K562 (cell line): ENCODE measurements around the gene PRDM4. TPM values are rescaled to one million over a fixed set of nuclear protein-coding genes. Genes with fewer than 3 reads are reported as not detected.
A peak's percentile ranks its signal among the peaks of the same experiment; 100 is the strongest.

Experiments
- BHLHE40 ChIP-seq: IDR thresholded peaks from 2 replicates; pipeline ENCODE4 v1.6.1; 2011; ENCODE audit warnings: low read length, improper control_type of control experiment
- CREM ChIP-seq: IDR thresholded peaks from 2 replicates; pipeline ENCODE4 v1.6.1; 2014; ENCODE audit warnings: antibody characterized with exemption, low read depth
- LEF1 ChIP-seq: fragments of 450-650 bp; IDR thresholded peaks from 2 replicates; pipeline ENCODE4 v1.6.1; 2016; ENCODE audit warnings: mild to moderate bottlenecking
- MAFG ChIP-seq: fragments of 450-650 bp; conservative IDR thresholded peaks from 2 replicates; pipeline ENCODE4 v1.6.1; 2016; ENCODE audit warnings: missing genetic modification characterization, missing compliant biosample characterization
- MAFK ChIP-seq: IDR thresholded peaks from 2 replicates; pipeline ENCODE4 v1.6.1; 2011; ENCODE audit warnings: low read length, improper control_type of control experiment
- POLR2AphosphoS2 ChIP-seq: IDR thresholded peaks from 2 replicates; pipeline ENCODE4 v1.6.1; 2012; ENCODE audit warnings: low read length, improper control_type of control experiment
- SIRT6 ChIP-seq: IDR thresholded peaks from one replicate; pipeline ENCODE4 v1.6.1; 2012; ENCODE audit warnings: low read depth, mild to moderate bottlenecking, control low read depth, inconsistent platforms, low read length, moderate library complexity
- SMARCA4 ChIP-seq: fragments of 450-650 bp; IDR thresholded peaks from 2 replicates; pipeline ENCODE4 v1.6.1; 2016
- SOX6 ChIP-seq: fragments of 450-650 bp; IDR thresholded peaks from 2 replicates; pipeline ENCODE4 v1.6.1; 2014; ENCODE audit warnings: mild to moderate bottlenecking
- XRCC5 ChIP-seq: fragments of 200-400 bp; formaldehyde crosslinking; IDR thresholded peaks from 2 replicates; pipeline ENCODE4 v1.6.1; 2017; ENCODE audit warnings: low read depth, mild to moderate bottlenecking, low read length
- ZNF217 ChIP-seq: sonication (generic); formaldehyde crosslinking; IDR thresholded peaks from 2 replicates; pipeline ENCODE4 v1.8.0; 2022; ENCODE audit warnings: mild to moderate bottlenecking, missing genetic modification reagents
- ZNF274 ChIP-seq: IDR thresholded peaks from 2 replicates; pipeline ENCODE4 v1.6.1; 2011; ENCODE audit warnings: low read depth, mild to moderate bottlenecking, low read length, moderate library complexity, borderline replicate concordance
- ZNF316 ChIP-seq: fragments of 450-650 bp; IDR thresholded peaks from 2 replicates; pipeline ENCODE4 v1.6.1; 2016
- ZNF583 ChIP-seq: fragments of 250-450 bp; sonication (Bioruptor Pico); IDR thresholded peaks from 2 replicates; pipeline ENCODE4 v1.4.0; 2020
- ZNF766 ChIP-seq: fragments of 200-800 bp; sonication (Bioruptor generic); conservative IDR thresholded peaks from 2 replicates; pipeline ENCODE4 v1.6.1; 2016; ENCODE audit warnings: missing genetic modification characterization, missing compliant biosample characterization
- polyA plus RNA-seq, 8 experiments: library from polyadenylated mRNA; depleted of rRNA in 4 of 8; stranded (reverse) in 5 of 8; unstranded in 3 of 8; fragments of >200 nt; fragmentation: Nextera tagmentation in 2 of 8; fragmentation: Illumina TruSeq in 1 of 8; extraction: Ambion mirVana in 2 of 8; extraction: Trizol in 1 of 8; gene quantifications; 2 replicates each; pipeline versions ENCODE4 v1.2.1 to v1.2.3, GENCODE V29; 2011 to 2014; ENCODE audit warnings: inconsistent platforms in 1 of 8, missing spikeins in 1 of 8
- total RNA-seq, 7 experiments: library from RNA; depleted of rRNA in 6 of 7; stranded (reverse); fragments of >200 nt in 6 of 7; fragmentation: Illumina TruSeq in 2 of 7; extraction: Trizol in 2 of 7; gene quantifications; 2 replicates each; pipeline versions ENCODE4 v1.2.1 to v1.2.3, GENCODE V29; 2011 to 2021; ENCODE audit warnings: low replicate concordance in 1 of 7
- TF ChIP-seq, protein P1 (sequence below), 2 experiments: fragments of 450-650 bp; formaldehyde crosslinking in 1 of 2; IDR thresholded peaks; 2 replicates each; pipeline versions ENCODE4 v1.4.0 to v1.6.1; 2014 to 2020; ENCODE audit warnings: mild to moderate bottlenecking in 2 of 2, borderline replicate concordance in 1 of 2, low read depth in 1 of 2
- TF ChIP-seq, protein P2 (sequence below): fragments of 450-650 bp; IDR thresholded peaks from 2 replicates; pipeline ENCODE4 v1.6.1; 2017; ENCODE audit warnings: antibody characterized with exemption, mild to moderate bottlenecking
- TF ChIP-seq, protein P3 (sequence below): fragments of 250-450 bp; sonication (Bioruptor Pico); IDR thresholded peaks from 2 replicates; pipeline ENCODE4 v1.5.0; 2020; ENCODE audit warnings: mild to moderate bottlenecking

Gene PRDM4
- total and polyA plus RNA-seq, 9 of the 15 experiments (the other 6 are each of a cell fraction or from before 2014, with no cell fraction given): 5.9 to 26.0 (median 20.0) TPM

DNA sequence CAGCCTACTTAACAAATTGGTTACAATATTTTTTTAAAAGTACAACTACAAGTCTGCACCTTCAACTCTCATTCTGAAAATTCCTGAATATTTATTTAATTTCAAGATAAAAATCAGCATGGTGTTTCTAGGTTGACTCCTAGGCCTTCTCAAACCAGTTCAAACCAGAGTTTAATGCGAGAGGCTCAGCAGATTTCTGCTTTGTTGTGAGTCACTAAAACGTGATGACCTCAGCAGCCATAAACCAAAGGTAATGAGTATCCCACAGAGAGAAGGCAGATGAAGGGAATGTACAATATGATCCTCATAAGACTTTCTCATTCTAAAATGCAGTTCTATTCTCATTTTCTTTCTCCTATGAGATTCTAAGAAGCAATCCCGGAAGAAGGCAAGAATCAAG is 1.5 kb downstream of the PRDM4 start (continued):
- TF ChIP-seq, protein P1, sequence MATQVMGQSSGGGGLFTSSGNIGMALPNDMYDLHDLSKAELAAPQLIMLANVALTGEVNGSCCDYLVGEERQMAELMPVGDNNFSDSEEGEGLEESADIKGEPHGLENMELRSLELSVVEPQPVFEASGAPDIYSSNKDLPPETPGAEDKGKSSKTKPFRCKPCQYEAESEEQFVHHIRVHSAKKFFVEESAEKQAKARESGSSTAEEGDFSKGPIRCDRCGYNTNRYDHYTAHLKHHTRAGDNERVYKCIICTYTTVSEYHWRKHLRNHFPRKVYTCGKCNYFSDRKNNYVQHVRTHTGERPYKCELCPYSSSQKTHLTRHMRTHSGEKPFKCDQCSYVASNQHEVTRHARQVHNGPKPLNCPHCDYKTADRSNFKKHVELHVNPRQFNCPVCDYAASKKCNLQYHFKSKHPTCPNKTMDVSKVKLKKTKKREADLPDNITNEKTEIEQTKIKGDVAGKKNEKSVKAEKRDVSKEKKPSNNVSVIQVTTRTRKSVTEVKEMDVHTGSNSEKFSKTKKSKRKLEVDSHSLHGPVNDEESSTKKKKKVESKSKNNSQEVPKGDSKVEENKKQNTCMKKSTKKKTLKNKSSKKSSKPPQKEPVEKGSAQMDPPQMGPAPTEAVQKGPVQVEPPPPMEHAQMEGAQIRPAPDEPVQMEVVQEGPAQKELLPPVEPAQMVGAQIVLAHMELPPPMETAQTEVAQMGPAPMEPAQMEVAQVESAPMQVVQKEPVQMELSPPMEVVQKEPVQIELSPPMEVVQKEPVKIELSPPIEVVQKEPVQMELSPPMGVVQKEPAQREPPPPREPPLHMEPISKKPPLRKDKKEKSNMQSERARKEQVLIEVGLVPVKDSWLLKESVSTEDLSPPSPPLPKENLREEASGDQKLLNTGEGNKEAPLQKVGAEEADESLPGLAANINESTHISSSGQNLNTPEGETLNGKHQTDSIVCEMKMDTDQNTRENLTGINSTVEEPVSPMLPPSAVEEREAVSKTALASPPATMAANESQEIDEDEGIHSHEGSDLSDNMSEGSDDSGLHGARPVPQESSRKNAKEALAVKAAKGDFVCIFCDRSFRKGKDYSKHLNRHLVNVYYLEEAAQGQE (IDR thresholded peaks at IDR 0.05; ENCODE audit: borderline replicate concordance): peak; percentile 99
- TF ChIP-seq, protein P1 (CRISPR knock-in tag; IDR thresholded peaks at IDR 0.05; ENCODE audit: low read depth): no peak
- TF ChIP-seq SOX6 (peak; percentile 48; the same call in 1 of the 2 replicates), ZNF766 (CRISPR knock-in tag) (no peak), MAFG (tag) (peak; percentile 63), LEF1 (peak; percentile 77), SIRT6 (no peak), POLR2AphosphoS2 (no peak), BHLHE40 (peak; percentile 86), ZNF583 (CRISPR knock-in tag) (no peak), ZNF316 (peak; percentile 76), CREM (peak; percentile 56), SMARCA4 (peak; percentile 45; the same call in 1 of the 2 replicates), ZNF217 (CRISPR knock-in tag) (no peak), XRCC5 (no peak), ZNF274 (no peak), MAFK (peak; percentile 67)
- TF ChIP-seq, protein P2, sequence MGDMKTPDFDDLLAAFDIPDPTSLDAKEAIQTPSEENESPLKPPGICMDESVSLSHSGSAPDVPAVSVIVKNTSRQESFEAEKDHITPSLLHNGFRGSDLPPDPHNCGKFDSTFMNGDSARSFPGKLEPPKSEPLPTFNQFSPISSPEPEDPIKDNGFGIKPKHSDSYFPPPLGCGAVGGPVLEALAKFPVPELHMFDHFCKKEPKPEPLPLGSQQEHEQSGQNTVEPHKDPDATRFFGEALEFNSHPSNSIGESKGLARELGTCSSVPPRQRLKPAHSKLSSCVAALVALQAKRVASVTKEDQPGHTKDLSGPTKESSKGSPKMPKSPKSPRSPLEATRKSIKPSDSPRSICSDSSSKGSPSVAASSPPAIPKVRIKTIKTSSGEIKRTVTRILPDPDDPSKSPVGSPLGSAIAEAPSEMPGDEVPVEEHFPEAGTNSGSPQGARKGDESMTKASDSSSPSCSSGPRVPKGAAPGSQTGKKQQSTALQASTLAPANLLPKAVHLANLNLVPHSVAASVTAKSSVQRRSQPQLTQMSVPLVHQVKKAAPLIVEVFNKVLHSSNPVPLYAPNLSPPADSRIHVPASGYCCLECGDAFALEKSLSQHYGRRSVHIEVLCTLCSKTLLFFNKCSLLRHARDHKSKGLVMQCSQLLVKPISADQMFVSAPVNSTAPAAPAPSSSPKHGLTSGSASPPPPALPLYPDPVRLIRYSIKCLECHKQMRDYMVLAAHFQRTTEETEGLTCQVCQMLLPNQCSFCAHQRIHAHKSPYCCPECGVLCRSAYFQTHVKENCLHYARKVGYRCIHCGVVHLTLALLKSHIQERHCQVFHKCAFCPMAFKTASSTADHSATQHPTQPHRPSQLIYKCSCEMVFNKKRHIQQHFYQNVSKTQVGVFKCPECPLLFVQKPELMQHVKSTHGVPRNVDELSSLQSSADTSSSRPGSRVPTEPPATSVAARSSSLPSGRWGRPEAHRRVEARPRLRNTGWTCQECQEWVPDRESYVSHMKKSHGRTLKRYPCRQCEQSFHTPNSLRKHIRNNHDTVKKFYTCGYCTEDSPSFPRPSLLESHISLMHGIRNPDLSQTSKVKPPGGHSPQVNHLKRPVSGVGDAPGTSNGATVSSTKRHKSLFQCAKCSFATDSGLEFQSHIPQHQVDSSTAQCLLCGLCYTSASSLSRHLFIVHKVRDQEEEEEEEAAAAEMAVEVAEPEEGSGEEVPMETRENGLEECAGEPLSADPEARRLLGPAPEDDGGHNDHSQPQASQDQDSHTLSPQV: no peak
- TF ChIP-seq, protein P3, sequence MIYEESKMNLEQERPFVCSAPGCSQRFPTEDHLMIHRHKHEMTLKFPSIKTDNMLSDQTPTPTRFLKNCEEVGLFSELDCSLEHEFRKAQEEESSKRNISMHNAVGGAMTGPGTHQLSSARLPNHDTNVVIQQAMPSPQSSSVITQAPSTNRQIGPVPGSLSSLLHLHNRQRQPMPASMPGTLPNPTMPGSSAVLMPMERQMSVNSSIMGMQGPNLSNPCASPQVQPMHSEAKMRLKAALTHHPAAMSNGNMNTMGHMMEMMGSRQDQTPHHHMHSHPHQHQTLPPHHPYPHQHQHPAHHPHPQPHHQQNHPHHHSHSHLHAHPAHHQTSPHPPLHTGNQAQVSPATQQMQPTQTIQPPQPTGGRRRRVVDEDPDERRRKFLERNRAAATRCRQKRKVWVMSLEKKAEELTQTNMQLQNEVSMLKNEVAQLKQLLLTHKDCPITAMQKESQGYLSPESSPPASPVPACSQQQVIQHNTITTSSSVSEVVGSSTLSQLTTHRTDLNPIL (CRISPR knock-in tag): no peak
